ENCODE results near the gene MRPL4.

DNA sequence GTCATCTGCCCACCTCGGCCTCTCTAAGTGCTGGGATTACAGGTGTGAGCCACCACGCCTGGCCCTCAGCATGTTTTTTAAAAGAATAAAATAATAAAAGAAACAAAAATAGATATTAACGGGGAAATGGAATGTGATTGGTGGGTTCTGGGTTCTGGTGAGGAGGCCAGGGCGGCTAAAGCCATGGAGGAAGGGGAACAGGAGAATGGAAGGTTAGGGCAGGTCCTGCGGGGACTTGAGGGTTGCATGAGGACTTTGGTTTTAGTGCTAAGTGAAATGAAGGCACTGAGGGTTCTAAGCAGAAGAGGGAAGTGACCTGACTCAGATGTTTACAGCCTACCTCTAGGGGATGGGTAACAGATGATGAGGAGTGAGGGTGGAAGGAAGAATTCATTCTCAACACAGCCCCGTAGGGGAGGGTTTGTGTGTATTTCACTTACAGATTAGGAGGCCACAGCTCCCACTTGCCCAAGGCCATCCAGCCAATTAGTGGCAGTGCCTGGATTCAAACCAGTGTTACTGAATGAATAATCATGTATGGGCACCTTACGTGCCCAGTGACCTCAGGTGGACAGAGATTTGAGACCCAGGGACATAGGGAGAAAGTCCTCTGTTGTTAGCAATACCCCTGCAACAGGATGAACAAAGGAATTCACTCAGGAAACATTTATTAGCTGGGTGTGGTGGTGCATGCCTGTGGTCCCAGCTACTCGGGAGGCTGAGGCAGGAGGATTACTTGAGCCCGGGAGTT is 6.7 kb upstream of the MRPL4 start:
- no peak for TF ChIP-seq POLR2A (IDR thresholded peaks at IDR 0.05)
- TF ChIP-seq, protein P1, sequence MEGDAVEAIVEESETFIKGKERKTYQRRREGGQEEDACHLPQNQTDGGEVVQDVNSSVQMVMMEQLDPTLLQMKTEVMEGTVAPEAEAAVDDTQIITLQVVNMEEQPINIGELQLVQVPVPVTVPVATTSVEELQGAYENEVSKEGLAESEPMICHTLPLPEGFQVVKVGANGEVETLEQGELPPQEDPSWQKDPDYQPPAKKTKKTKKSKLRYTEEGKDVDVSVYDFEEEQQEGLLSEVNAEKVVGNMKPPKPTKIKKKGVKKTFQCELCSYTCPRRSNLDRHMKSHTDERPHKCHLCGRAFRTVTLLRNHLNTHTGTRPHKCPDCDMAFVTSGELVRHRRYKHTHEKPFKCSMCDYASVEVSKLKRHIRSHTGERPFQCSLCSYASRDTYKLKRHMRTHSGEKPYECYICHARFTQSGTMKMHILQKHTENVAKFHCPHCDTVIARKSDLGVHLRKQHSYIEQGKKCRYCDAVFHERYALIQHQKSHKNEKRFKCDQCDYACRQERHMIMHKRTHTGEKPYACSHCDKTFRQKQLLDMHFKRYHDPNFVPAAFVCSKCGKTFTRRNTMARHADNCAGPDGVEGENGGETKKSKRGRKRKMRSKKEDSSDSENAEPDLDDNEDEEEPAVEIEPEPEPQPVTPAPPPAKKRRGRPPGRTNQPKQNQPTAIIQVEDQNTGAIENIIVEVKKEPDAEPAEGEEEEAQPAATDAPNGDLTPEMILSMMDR (IDR thresholded peaks at IDR 0.05) = no peak
